Globus pallidus (tissue), 1 donor: ENCODE measurements around the gene HES4.
"Not testable (repeated sequence)": the region's sequence is repeated elsewhere in the genome, so short reads cannot be mapped to it uniquely, and the experiment has no call there.

Source experiments
- DNase-seq: peaks from one replicate; pipeline ENCODE4 v3.0.0-alpha.2; 2015; ENCODE audit warnings: low spot score

The HES4 gene

DNA sequence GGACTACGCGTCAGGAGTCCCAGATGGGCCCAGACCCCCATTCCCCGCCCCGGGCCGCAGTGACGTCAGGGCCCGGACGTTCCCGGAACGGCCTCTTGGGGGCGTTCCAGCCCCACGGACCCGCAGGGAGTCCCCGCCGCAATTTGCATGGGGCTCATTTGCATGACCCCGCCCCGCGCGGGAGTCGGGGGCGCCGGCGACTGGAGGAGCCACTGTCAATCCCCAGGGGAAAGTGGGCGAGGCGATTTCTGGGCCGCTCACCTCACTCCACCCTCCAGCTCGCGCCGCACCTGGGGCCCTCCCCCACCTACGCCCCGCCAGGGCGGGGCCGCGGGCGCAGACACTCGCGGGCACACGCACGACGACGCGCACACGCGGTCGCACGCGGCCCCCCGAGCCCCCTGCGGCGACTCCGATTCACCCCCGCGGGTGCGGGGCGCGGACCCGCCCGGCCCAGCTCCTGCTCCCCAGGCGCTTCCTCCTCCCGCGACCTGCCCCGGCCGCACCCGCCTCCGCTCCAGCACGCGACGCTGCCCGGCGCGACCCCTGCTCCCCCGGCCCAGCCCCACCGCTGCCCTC lies 33.2 kb upstream of the HES4 start:
- peak; percentile 77 for DNase-seq

DNA sequence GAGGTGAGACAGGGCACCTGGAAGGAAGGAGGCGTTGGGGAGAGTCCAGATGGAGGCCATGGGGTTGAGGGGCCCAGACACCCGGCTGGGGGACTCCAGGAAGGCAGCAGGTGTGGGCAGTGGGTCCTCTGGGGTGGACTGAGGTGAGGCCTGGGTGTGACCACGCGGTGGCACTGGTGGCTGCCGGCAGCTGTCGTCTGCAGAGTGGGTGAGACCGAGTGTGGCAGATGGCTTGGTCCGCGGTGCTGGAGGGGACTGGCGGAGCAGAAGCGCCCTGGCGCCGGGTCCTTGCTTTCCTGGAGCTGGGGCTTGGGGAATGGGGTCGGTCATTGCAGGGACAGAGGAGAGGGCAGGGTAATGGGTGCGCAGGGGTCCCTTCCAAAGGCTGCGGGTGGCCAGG lies 32.5 kb upstream of the HES4 start:
- no peak for DNase-seq

DNA sequence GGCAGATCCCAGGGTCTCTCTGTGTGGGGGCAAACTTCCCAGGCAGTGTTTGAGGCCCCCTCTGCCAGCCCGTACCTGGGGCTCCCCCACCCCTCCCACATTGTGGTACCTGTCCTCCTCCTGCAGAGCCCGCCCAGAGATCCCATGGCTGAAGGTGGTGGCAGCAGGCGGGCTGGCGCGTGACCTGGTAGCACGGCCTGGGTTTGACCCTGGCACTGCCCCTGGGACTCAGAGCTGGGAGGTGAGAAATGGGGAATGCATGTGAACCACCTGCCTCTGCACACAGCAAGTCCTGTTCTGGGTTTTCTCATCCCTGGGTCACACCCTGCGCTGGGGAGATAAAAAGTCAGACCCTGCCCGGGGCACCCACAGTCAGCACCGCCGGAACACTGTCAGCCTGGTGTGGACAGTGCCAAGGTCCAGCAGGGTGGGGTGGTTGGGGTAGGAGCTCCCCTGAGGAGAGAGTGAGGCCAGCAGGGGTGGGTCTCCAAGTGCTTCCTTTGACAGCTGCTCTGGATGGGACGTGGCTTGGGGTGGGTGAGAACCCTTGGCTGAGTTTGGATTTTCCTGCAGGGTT lies 31.9 kb upstream of the HES4 start:
- DNase-seq, result no peak

DNA sequence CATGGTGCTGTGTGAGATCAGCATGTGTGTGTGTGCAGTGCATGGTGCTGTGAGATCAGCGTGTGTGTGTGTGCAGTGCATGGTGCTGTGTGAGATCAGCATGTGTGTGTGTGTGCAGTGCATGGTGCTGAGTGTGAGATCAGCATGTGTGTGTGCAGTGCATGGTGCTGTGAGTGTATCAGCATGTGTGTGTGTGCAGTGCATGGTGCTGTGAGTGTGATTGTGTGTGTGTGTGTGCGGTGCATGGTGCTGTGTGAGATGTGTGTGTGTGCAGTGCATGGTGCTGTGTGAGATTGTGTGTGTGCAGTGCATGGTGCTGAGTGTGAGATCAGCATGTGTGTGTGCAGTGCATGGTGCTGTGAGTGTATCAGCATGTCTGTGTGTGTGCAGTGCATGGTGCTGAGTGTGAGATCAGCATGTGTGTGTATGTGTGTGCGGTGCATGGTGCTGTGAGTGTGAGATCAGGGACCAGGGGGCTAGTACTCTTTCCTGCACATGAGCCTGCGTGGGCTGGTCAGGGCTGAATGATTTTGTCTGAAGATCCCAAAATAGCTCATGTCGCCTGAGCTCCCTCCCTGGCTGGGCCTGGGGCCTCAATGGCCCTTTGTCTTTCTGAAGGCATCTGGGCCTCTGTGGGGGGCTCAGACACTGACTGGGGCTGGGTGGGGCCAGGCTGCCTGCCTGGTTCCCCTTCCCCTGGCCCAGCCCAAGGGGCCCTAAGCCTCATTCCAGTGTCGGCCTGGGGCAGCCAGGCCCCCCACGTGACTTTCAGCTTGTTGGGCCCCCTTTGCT lies 31.2 kb upstream of the HES4 start:
- peak; percentile 61 for DNase-seq

DNA sequence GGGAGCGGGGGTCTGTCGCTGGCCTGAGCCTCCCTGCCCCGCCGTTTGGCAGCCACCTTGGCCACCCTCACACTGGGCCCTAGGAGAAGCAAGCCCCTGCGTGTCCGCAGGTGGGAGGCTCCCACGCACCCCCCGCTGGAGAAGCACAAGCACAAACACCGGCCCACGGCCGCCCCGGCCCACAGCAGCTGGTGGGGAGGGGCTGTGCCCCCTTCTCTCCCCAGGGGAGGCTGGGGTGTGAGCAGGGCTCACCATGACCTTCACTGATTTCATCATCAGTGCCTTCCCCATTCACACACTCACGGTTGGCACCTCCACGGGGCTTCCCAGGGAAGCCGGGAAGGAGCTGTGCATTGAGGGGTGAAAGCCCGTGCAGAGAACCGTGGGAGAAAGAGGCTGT lies 27.9 kb upstream of the HES4 start:
- no peak for DNase-seq

DNA sequence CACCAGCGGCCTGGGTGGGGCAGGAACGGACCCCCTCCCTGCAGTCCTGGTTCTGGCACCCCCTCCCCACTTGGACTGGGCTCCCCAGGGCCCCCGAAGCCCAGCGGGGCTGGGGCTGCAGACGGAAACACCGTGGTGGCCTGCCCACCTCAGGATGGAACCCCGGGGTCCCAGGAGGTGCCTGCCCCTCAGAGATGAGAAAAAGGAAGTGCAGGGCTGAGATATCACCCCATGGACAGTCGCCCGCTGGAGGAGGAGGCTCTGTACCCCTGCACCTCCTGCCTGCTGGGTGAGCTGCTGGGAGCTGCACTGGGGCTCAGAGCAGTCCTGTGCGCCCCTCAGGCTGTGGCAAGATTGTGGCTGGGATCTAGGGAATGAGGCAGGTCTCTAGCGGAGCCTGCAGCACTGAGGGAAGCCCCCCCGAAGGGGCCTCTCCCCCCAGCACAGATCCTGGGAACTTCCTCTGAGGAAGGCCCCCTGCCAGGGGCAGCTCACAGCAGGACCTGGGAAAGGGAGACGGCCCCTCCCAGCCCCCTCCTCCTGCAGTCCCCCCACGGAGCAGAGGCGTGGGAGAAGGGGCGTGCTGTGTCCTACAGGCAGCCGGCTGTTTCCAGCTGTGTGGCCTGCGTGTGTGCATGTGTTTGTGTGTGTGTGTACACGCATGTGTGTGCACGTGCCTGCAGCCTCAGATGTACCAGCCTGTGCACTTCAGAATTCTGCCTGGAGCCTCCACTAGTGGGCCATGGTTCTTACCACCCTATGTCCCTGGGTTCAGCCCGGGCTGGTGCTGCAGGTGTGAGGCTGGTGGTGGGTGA lies 26.9 kb upstream of the HES4 start:
- no peak for DNase-seq

DNA sequence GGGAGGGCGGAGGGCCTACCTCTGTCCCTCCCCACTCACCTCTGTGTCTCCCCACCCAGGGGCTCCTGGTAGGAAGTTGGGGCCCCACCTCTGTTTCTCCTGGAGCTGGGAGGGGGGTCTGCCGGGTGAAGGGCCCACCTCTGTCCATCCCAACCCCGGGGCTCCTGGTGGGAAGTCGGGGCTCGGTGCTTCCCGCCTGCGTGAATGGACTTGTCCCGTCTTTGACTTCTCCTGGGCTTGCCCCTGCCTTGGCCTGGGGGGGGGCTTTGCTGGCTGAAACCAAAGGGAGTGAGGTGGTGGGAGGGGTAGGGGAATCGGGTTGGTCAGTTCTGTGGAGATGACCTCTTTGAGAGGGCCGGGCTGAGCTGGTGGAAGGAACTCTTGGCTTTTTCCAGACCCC lies 25.8 kb upstream of the HES4 start:
- no peak for DNase-seq

DNA sequence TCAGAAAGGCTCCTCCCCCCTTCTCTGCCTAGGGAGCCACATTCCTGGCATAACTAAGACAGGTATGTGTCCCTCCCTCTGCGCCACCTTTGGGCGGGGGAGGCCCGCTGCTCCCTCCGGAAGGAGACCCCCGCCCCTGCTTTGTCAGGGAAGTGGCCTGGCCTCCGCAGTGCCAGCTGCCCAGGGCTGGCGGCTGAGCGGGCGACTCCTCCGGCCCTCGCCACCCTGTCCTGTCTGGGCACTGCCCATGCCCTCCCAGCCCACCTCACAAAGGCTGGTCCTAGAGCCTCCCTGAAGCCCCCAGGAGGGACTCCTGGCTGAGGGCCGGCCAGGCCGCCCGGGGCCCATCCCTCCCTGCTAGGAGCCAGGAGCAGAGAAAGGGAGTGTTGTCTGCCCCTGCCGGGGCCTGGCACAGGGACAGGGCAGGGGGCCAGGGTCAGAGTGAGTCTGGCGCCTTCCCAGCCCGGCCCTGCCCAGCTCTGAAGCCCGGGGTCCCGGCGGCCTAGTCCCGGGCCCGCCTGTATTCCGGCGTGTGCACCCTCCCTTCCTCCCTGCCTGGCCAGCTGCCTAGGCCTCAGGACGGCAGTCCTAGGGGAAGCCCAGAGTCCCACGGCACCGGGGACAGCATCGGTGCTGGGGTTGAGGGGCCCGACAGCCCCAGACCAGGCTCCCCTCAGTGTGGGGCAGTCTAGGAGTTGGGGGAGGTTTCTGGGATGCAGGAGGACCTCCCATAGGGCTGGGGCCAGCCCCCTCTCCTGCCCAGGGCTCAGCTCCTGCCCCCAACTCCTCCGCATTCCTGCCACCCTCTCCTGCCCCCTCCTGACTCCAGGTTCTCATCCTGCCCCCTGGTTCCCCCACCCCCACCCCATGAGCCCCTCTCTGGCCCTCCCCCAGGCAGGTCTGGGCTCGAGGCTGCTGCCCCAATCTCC lies 25.1 kb upstream of the HES4 start:
- no peak for DNase-seq

DNA sequence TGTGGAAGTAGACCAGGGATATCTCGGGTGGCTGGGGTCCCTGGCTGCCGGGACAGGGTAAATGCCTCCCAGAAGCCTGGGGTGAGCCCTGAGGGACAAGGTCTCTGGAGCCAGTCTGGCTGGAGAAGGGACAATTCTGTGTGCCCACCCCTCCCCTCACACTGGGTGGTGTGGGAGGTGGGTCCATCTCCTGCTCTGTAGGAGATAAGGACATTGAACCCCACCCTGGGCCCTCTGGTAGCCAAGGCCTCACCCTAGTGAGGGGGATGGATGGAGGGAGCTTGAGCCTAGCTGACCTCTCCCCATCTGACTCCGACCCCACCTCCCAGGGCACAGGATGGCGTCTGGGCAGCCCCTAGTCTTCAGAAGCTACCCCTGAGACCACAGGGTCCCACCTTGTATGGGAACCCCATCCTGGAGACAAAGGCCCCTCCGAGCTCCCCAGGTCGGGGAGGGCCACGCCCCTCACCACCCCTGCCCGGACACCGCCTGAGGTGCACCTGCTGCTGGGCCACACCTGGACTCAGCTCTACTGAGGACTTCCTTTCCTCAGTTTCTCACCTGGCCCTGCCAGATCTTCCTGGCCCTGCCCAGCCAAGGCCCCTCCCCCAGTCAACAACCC lies 24.4 kb upstream of the HES4 start:
- no peak for DNase-seq

DNA sequence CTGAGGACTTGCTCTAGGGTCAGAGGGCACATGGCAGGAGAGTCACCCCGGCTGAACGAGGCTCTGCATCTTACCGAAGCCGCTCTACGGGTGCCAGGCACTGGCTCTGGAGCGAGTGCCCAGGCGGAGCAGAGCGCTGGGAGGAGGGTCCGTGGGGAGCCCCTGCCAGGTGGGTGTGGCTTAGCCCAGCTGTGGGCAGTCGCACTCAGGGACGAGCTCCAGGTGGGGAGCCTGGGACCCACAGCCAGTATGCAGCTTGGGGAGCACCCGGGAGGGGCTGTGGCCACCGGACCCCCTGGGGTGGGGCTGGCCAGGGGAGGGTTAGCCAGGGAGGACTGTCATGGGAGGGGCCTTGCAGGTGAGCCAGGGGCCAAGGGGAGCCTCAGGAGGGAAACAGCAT lies 23.8 kb upstream of the HES4 start:
- DNase-seq, result no peak

DNA sequence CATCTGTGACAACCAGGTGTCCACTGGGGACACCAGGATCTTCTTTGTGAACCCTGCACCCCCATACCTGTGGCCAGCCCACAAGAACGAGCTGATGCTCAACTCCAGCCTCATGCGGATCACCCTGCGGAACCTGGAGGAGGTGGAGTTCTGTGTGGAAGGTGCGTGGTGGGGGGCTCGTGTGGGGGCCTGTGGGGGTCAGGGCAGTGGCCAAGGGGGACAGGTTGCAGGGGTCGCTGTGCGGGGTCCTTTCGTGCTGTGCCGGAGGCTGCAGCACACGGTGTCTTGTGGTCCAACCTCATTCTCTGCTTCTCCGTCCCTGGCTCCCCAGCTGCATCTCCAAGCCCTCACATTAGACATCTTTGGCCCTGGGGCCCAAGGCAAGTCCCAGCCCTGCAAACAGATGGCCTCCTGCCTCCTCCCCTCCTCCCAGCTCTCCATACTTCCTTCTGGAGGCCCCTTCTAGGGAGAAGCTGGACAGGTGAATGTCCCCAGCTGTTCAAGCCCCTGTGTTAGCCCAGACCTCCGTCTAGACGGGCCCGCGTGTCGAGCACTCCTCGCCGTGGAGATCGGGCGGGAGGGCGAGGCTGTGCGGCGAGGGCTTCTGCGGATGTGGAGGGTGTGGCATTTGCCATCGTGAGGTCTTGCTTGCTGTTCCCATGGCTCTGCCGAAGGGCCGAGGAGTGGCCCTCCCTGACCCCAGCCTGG lies 22.6 kb upstream of the HES4 start:
- DNase-seq, result no peak

DNA sequence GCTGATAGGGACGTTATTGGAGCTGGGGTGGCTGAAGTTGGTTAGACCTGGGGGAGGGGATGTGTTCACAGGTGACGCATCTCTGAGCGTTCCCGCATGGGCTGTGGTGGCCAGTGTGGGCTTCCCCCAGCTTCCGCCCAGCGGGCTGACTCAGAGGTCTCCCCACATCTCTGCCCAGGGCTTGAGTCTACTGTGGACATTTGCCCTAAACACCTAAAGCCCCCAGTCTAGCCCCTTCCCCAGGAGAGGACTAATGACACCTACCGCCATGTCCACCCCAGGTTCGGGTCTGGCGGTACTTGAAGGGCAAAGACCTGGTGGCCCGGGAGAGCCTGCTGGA lies 22.0 kb upstream of the HES4 start:
- no peak for DNase-seq

DNA sequence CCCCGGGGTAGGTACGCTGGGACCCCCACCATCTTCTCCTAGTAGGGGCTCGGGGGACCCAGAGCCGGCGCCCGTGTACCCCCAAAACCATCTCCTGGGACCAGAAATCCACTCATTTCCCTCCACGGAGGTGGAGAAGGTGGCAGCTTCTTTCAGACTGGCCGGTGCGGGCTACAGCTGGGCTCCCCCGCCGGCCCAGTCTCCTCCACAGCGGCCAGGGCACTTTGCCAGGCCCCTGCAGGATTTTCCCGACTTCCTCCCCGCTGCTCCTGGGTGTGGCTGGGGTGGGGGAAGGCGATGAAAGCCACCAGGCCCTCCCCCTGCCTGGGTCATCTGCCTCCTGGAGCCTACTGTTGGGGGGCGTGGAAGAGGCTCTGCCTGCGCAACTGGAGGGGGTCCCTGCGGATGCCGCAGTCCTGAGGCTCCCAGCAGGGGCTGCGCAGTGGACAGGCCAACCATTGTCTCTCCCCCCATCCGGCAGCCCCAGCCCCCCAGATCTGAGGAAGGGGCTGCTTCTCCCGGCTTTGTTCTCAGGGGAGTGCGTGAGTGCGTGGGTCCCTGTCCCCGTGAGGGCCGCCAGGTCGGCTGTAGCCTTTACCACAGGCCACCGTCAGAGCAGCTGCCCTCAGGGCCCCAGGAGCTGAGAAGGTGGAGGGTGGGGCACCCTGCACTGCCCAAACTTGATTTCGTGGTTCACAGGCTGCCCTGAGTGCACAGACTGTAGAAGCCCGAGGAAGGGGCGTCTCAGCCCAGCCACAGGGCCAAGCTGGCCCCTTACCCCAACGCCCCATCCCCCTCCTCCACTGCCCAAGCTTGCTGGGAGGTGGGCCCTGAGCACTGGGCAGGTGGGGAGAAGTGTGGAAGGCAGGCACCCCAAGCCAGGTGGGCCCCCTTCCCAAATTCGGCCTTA lies 21.4 kb upstream of the HES4 start:
- DNase-seq, result no peak

DNA sequence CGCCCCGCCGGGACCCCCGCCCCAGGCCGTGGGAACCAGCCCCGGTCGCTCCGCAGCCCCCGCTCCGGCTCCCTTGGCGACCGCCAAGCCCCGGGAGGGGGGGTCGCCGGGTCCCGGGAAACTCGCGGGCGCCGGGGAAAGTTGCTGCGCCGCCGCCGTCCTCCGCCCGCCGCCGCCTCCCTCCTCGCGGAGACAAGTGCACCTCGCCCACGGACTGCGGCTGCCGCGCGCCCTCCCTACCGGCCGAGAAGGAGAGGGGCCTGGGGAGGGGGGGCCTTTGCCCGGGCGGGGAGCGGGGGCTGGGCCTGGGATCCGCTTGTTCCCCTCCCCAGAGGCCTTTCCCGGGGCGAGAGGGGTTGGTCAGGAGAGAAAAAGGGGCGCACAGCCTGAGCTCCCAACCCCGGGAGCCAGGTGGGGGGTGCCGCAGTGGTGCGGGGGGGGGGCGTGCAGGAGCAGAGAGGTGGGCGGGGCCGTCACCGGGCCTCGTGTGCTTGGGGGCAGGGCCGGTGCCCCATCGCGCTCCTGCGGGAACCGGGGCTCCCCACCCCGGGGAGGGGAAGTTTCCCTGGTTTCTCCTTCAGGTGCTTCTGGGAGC lies 20.6 kb upstream of the HES4 start:
- no peak for DNase-seq

DNA sequence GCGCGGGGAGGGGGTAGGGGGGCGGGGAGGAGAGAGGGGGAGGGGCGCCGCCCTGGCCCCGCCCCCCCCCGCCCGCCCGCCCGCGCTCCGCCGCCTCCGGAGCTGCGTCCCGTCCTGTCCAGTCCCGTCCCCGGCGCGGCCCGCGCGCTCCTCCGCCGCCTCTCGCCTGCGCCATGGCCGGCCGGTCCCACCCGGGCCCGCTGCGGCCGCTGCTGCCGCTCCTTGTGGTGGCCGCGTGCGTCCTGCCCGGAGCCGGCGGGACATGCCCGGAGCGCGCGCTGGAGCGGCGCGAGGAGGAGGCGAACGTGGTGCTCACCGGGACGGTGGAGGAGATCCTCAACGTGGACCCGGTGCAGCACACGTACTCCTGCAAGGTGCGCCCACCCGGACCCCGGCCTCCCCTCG lies 20.1 kb upstream of the HES4 start, which contains the start of gene AGRN:
Gene AGRN, plus strand, starts transcription at position 121 of the 405 bp plus-strand sequence. Its CDS starts 53 bp downstream, at position 174.
- DNase-seq, result peak; percentile 57

DNA sequence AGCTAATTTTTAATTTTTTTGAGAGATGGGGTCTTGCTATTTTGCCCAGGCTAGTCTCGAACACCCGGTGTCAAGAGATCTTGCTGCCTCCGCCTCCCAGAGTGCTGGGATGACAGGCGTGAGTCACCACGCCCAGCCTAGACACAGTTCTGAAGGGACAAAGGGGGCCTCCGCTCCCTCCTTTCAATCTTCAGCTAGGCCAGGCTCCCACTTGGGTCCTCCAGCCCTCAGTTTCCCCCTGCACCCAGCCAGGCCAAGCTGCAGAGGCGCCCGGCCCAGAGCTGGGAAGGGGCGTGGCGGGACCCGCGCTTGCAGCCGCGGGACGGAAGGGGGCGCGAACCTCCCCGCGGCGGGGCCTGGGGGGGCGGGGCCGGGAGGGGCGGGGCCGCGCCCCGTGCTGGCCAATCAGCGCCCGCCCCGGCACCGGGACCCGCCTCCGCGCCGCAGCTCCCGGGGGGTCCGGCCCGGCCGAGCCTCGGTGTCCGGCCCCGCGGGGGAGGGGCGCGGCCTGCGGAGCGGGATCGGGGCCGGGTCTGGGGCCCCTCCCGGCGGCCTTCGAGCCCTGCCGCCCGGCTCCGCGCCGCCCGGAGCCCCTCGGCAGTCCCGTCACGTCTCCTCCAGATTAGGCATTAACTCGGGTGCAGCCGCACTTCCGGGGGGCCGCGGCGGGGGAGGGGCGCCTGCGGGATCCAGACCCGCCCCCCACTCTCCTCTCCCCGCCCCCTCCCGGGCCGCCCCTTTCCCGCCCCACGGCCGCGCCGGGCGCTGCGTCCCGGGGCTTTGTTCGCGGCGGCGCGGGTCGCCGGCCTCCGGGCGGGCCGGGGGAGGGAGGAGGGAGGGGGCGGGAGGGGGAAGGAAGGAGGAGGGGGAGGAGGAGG lies 19.5 kb upstream of the HES4 start:
- peak; percentile 90 for DNase-seq

DNA sequence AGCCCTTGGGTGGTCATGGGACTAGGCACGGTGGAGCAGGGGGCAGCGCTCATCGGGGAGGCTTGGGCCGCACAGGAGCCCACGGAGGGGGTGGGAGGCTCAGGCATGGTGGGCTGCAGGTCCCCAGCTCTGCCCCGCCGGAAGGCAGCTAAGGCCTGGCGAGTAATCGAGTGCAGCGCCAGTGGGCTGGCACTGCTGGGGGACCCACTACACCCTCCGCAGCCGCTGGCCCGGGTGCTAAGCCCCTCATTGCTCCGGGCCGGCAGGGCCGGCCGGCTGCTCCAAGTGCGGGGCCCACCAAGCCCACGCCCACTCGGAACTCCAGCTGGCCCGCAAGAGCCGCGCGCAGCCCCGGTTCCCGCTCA lies 18.4 kb upstream of the HES4 start:
- DNase-seq, result not testable (repeated sequence)
